ENCODE measurements around the gene NEUROD4. TPM values are rescaled to one million over a fixed set of nuclear protein-coding genes. Genes with fewer than 3 reads are reported as not detected.

The NEUROD4 gene
- total RNA-seq, 1 donor from 2014 or later: not detected

DNA sequence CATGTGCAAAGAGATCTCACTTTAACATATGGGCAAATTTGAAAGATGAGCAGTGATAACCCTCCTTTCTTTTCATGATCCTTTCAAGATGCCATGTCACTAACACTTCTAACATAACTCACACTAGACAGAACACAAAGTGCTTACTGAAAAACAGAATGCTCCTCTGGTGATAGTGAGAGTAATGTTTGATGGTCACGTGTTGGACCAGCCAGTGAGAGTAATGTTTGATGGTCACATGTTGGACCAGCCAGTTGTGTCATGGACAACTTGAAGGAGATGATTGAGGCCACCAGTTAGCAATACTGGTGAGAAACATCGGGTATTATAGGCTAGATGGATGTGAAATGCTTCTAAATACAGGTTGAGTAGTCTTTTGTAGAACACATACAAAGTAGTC lies 5.7 kb downstream of the NEUROD4 start:
- no peak overlapping the region for H3K27ac Mint-ChIP-seq (ENCODE audit: unreplicated experiment)
- TF ChIP-seq EZH2 (IDR thresholded peaks at IDR 0.05; ENCODE audit: insufficient read depth, low read length): no peak
- TF ChIP-seq CTCF (IDR thresholded peaks at IDR 0.05; ENCODE audit: insufficient read depth, low read depth, low read length): no peak
- H3K36me3 ChIP-seq (ENCODE audit: insufficient read depth, low read length): no peaks in the 10 kb centered on the region
- H3K9me3 Mint-ChIP-seq (ENCODE audit: unreplicated experiment): peaks cover 3% of the 10 kb centered on the region
- H3K4me3 Mint-ChIP-seq (ENCODE audit: unreplicated experiment): no peak overlapping the region
- no peaks in the 10 kb centered on the region for H3K4me1 Mint-ChIP-seq (ENCODE audit: low read depth, unreplicated experiment)
- no peak overlapping the region for H3K9ac ChIP-seq (ENCODE audit: low read length)
- H4K20me1 ChIP-seq (ENCODE audit: insufficient read depth, low read length): no peaks in the 10 kb centered on the region
- DNase-seq (ENCODE audit: low read depth): no peak
- peaks cover 21% of the 10 kb centered on the region for H3K27me3 Mint-ChIP-seq (ENCODE audit: low read depth, unreplicated experiment)
- no peaks in the 10 kb centered on the region for H3K27me3 ChIP-seq (ENCODE audit: insufficient read depth, low read length)
- H3K9me3 ChIP-seq (ENCODE audit: insufficient read depth, low read depth, low read length): no peaks in the 10 kb centered on the region
- no peaks in the 10 kb centered on the region for H3K36me3 Mint-ChIP-seq (ENCODE audit: low read depth, unreplicated experiment)
- FAIRE-seq: no peak
- H3K79me2 ChIP-seq (ENCODE audit: insufficient read depth, low read length): no peaks in the 10 kb centered on the region
- H3K4me1 ChIP-seq (ENCODE audit: insufficient read depth, low read length): no peaks in the 10 kb centered on the region
- no peak overlapping the region for H3K4me2 ChIP-seq (ENCODE audit: low read length)
- H3K27ac ChIP-seq (ENCODE audit: low read depth, low read length): no peak overlapping the region
- H3K4me3 ChIP-seq (ENCODE audit: insufficient read depth, low read depth, low read length): no peak overlapping the region
- no peak overlapping the region for H2AFZ ChIP-seq (ENCODE audit: low read depth, low read length)

DNA sequence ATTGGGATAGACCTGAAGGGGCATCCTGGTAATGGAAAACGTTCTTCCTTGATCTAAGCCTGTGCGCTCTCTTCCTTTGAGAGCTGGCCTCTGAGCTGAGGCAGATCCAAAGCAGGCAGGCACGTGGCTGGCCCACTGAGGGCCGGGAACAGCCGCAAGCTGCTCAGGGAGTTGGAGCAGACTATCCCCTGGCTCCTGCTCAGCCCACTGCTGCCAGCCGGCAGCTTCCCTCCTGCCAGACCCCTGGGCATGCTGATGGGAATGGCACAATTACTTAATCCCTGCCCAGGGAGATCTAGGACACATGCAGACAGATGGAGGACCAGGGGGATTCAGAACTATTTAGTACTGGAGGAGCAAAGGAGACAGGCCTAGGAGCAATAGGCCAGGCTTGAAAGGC lies 14.4 kb downstream of the NEUROD4 start:
- Mint-ChIP-seq H3K4me1 (ENCODE audit: low read depth, unreplicated experiment) (peaks cover 4% of the 10 kb centered on the region), H3K27ac (ENCODE audit: unreplicated experiment) (no peak overlapping the region), H3K9me3 (ENCODE audit: unreplicated experiment) (no peaks in the 10 kb centered on the region), H3K27me3 (ENCODE audit: low read depth, unreplicated experiment) (no peaks in the 10 kb centered on the region), H3K36me3 (ENCODE audit: low read depth, unreplicated experiment) (no peaks in the 10 kb centered on the region), H3K4me3 (ENCODE audit: unreplicated experiment) (no peak overlapping the region)
- Histone ChIP-seq H3K27ac (ENCODE audit: low read depth, low read length) (no peak overlapping the region), H3K4me2 (ENCODE audit: low read length) (no peak overlapping the region), H3K4me1 (ENCODE audit: insufficient read depth, low read length) (no peaks in the 10 kb centered on the region), H3K79me2 (ENCODE audit: insufficient read depth, low read length) (no peaks in the 10 kb centered on the region), H3K36me3 (ENCODE audit: insufficient read depth, low read length) (no peaks in the 10 kb centered on the region), H4K20me1 (ENCODE audit: insufficient read depth, low read length) (no peaks in the 10 kb centered on the region), H3K9me3 (ENCODE audit: insufficient read depth, low read depth, low read length) (no peaks in the 10 kb centered on the region), H2AFZ (ENCODE audit: low read depth, low read length) (no peak overlapping the region), H3K9ac (ENCODE audit: low read length) (no peak overlapping the region), H3K4me3 (ENCODE audit: insufficient read depth, low read depth, low read length) (no peak overlapping the region), H3K27me3 (ENCODE audit: insufficient read depth, low read length) (no peaks in the 10 kb centered on the region)
- TF ChIP-seq EZH2 (IDR thresholded peaks at IDR 0.05; ENCODE audit: insufficient read depth, low read length) (no peak), CTCF (IDR thresholded peaks at IDR 0.05; ENCODE audit: insufficient read depth, low read depth, low read length) (no peak)
- DNase-seq (ENCODE audit: low read depth) (no peak), FAIRE-seq (no peak)

DNA sequence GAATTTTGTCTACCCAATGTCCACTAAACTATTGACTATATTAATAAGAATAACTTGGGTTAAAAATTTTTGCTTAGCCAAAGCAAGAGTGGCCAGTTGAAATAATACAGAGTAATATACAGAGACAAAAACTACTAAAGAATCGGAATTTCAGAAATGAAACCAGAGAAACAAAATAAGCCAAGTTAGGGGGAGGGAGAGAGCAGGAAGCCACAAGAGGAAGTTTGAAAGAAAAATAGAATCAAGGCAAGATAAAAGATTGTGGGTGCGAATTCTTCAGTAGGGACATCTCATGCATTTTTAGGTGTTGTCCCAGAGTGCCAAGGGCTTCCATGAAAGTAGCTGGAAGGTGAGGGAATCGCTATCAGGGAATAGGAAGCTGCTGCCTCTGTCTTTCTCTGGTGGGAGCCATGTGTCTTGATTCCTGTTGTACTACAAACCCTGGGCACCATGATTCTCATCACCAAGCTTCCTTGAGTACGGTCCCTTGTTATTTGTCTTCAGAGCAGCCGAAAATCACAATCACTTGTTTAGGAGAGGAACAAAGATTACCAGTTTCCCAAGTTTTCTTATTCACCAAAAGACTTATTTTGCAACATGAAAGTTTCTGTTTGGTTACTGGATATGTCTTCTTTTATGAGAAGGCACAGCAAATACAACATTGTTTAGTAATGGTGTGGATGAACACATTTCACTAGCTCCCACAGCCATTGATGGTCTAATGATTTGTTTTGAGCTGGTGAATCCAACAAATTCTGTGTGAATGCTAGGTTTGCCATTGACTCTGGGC lies 16.7 kb downstream of the NEUROD4 start:
- H3K9me3 ChIP-seq (ENCODE audit: insufficient read depth, low read depth, low read length): no peaks in the 10 kb centered on the region
- no peaks in the 10 kb centered on the region for H3K9me3 Mint-ChIP-seq (ENCODE audit: unreplicated experiment)
- TF ChIP-seq CTCF (IDR thresholded peaks at IDR 0.05; ENCODE audit: insufficient read depth, low read depth, low read length): no peak
- TF ChIP-seq EZH2 (IDR thresholded peaks at IDR 0.05; ENCODE audit: insufficient read depth, low read length): no peak
- H2AFZ ChIP-seq (ENCODE audit: low read depth, low read length): no peak overlapping the region
- H3K27ac Mint-ChIP-seq (ENCODE audit: unreplicated experiment): no peak overlapping the region
- H3K36me3 ChIP-seq (ENCODE audit: insufficient read depth, low read length): no peaks in the 10 kb centered on the region
- peaks cover 9% of the 10 kb centered on the region for H3K27me3 Mint-ChIP-seq (ENCODE audit: low read depth, unreplicated experiment)
- H3K4me2 ChIP-seq (ENCODE audit: low read length): no peak overlapping the region
- H4K20me1 ChIP-seq (ENCODE audit: insufficient read depth, low read length): no peaks in the 10 kb centered on the region
- H3K4me3 ChIP-seq (ENCODE audit: insufficient read depth, low read depth, low read length): no peak overlapping the region
- DNase-seq (ENCODE audit: low read depth) (no peak), FAIRE-seq (no peak)
- no peaks in the 10 kb centered on the region for H3K79me2 ChIP-seq (ENCODE audit: insufficient read depth, low read length)
- H3K4me3 Mint-ChIP-seq (ENCODE audit: unreplicated experiment): no peak overlapping the region
- no peak overlapping the region for H3K9ac ChIP-seq (ENCODE audit: low read length)
- H3K27me3 ChIP-seq (ENCODE audit: insufficient read depth, low read length): no peaks in the 10 kb centered on the region
- no peaks in the 10 kb centered on the region for H3K36me3 Mint-ChIP-seq (ENCODE audit: low read depth, unreplicated experiment)
- no peak overlapping the region for H3K27ac ChIP-seq (ENCODE audit: low read depth, low read length)
- peaks cover 4% of the 10 kb centered on the region for H3K4me1 Mint-ChIP-seq (ENCODE audit: low read depth, unreplicated experiment)
- no peaks in the 10 kb centered on the region for H3K4me1 ChIP-seq (ENCODE audit: insufficient read depth, low read length)

Data from astrocyte (in vitro differentiated cells and primary cell).